T-helper 17 cell (primary cell): ENCODE data around the gene SPP1. TPM values are rescaled to one million over a fixed set of nuclear protein-coding genes. Genes with fewer than 3 reads are reported as not detected.

ENCODE experiments used
- ATAC-seq: fragments of 150-1000 bp; cut with Tn5 transposase; 2 replicates; pipeline ENCODE4 v1.10.0; 2021; ENCODE audit warnings: mild to moderate bottlenecking, moderate library complexity
- DNase-seq, 3 donors: peaks; one replicate each; pipeline versions ENCODE4 v3.0.0 to v3.0.0-alpha.2; 2020 to 2021
- H3K9me3 ChIP-seq: one replicate; pipeline ENCODE4 v1.7.0; 2013; ENCODE audit warnings: low read length, mild to moderate bottlenecking; ENCODE audit not compliant: control insufficient read depth, poor library complexity, severe bottlenecking
- H3K27ac Mint-ChIP-seq: one replicate; pipeline ENCODE4 v1.8.0; 2022; ENCODE audit warnings: mild to moderate bottlenecking, moderate library complexity, mixed read lengths
- H3K27me3 Mint-ChIP-seq: one replicate; pipeline ENCODE4 v1.8.0; 2022; ENCODE audit warnings: mixed read lengths
- H3K36me3 Mint-ChIP-seq: one replicate; pipeline ENCODE4 v1.8.0; 2022; ENCODE audit warnings: low read depth, mixed read lengths
- H3K4me1 Mint-ChIP-seq: one replicate; pipeline ENCODE4 v1.8.0; 2022; ENCODE audit warnings: mild to moderate bottlenecking, mixed read lengths
- H3K4me3 Mint-ChIP-seq: one replicate; pipeline ENCODE4 v1.8.0; 2022; ENCODE audit warnings: mild to moderate bottlenecking, moderate library complexity, mixed read lengths
- total RNA-seq, 4 donors: library from RNA in 2 of 4; stranded (reverse) in 2 of 4; gene quantifications; one replicate each; pipeline ENCODE4 v1.2.3 and lab custom pipeline; 2022 to 2026

Gene SPP1
- total RNA-seq, 2 donors from 2014 or later: not detected

DNA sequence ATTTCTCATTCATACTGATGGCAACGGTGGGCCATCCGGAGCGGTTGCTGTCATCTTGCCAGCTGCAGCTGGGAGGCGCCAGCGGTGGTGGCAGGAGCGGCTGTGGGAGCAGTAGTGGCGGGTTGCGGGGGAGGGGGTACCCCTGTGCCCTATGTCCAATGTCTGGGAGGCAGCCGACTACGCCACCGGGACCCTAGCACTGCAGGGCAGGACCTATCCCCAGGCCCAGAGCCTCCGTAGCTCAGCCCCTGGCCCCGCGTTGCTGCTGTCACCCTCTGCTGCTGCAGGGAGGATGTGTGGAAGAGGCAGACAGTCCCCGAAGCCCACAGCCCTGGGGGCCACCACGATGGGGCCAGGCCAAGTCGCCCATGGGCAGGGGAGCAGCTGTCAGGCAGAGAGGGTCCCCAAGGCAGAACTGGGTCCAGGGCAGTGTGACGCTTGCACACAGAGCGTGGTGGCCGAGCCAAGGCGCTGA is 10.0 kb upstream of the SPP1 start:
- ATAC-seq (no peak), DNase-seq (no peak)
- H3K27me3 Mint-ChIP-seq: peaks cover 34% of the 10 kb centered on the region
- no peaks in the 10 kb centered on the region for H3K36me3 Mint-ChIP-seq
- H3K9me3 ChIP-seq: no peaks in the 10 kb centered on the region
- H3K4me3 Mint-ChIP-seq: no peak overlapping the region
- no peak overlapping the region for H3K27ac Mint-ChIP-seq
- no peaks in the 10 kb centered on the region for H3K4me1 Mint-ChIP-seq

DNA sequence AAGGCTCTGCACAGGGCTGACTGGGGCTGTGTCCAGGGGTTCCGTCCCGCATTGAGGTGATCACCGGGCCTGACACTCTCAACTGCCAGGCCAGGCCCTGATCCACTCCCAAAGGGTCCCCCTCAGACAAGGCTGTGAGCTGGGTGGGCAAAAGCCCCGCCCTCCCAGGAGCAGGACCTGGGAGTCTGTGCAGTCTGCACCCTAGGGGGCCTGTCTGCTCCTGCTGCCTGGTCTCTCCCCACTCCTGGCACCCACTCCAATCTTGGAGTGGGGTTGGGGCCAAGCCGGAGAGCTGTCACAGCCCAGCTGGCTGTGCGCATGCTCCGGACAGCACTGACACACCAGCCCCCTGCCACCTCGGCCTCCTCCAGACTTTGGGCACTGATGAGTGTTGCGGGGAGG is 9.4 kb upstream of the SPP1 start:
- ATAC-seq: no peak

DNA sequence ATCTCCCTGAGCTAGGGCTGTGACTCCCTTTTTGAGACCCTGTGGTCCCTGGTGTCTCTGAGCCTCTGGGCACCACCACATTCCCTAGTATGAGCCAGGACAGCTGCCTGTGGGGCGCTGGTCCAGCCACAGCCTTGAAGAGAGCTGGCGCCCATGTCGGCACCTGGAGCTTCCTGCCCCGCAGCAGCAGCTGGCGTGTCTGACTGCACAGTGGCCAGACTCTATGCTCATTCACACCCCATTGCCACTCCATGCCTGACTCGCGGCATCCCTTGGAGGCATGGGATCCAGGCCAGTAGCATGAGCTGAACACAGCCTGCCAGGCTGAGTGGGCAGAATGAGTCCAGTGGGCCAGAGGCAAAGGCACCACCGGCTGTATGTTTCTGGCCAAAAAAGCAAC is 8.3 kb upstream of the SPP1 start:
- Mint-ChIP-seq H3K4me3 (no peak overlapping the region), H3K36me3 (no peaks in the 10 kb centered on the region), H3K4me1 (no peaks in the 10 kb centered on the region), H3K27ac (no peak overlapping the region), H3K27me3 (peaks cover 45% of the 10 kb centered on the region)
- DNase-seq (no peak), ATAC-seq (no peak)
- no peaks in the 10 kb centered on the region for H3K9me3 ChIP-seq

More for the DNA sequence above, 9.4 kb upstream of the SPP1 start:
- Mint-ChIP-seq H3K27me3 (peaks cover 36% of the 10 kb centered on the region), H3K36me3 (no peaks in the 10 kb centered on the region), H3K4me1 (no peaks in the 10 kb centered on the region), H3K27ac (no peak overlapping the region), H3K4me3 (no peak overlapping the region)
- DNase-seq: no peak
- H3K9me3 ChIP-seq: no peaks in the 10 kb centered on the region

DNA sequence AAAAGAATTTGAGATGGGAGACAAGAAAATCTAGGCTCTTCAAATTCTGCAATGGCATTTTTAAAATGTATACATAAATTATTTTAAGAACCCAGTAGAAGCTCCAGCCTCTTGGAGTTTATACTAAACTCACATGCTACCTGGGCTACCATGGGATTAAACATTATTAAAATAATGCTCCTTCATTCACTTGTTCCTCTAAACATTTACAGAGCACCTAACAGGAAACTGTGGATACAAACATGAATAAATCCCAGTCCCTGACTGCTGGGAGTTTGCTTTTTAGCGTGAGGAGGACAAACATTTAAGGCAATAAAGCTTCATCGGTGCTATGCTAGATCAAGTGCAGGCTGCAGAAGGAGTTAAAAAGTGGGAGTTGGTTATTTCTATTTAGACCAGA is 5.4 kb upstream of the SPP1 start:
- Mint-ChIP-seq H3K36me3 (no peaks in the 10 kb centered on the region), H3K27ac (no peak overlapping the region), H3K27me3 (peaks cover 69% of the 10 kb centered on the region), H3K4me3 (no peak overlapping the region), H3K4me1 (no peaks in the 10 kb centered on the region)
- DNase-seq (no peak), ATAC-seq (no peak)
- H3K9me3 ChIP-seq: no peaks in the 10 kb centered on the region

DNA sequence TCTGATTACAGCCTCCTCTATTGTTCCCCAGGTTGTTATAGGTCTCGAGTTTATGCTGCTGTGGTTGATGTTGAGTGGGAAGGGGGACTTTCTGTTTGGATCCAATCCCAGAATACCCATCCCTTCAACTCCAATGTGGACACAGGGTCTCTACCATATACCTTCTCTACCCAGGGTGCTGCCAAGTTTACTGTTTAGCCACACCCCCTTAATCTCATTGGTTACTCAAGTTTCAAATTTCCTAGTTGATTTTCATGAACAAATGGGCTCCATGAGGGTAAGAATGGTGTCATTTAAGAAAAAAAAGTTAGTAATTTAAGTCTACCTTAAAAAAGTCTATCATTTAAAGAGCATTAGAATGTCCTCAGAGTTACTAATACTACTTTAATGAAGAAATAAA is 3.6 kb upstream of the SPP1 start:
- Mint-ChIP-seq H3K36me3 (no peaks in the 10 kb centered on the region), H3K4me3 (no peak overlapping the region), H3K27ac (no peak overlapping the region), H3K4me1 (peaks cover 4% of the 10 kb centered on the region), H3K27me3 (peaks cover 72% of the 10 kb centered on the region)
- H3K9me3 ChIP-seq: no peaks in the 10 kb centered on the region
- ATAC-seq: no peak
- no peak for DNase-seq

DNA sequence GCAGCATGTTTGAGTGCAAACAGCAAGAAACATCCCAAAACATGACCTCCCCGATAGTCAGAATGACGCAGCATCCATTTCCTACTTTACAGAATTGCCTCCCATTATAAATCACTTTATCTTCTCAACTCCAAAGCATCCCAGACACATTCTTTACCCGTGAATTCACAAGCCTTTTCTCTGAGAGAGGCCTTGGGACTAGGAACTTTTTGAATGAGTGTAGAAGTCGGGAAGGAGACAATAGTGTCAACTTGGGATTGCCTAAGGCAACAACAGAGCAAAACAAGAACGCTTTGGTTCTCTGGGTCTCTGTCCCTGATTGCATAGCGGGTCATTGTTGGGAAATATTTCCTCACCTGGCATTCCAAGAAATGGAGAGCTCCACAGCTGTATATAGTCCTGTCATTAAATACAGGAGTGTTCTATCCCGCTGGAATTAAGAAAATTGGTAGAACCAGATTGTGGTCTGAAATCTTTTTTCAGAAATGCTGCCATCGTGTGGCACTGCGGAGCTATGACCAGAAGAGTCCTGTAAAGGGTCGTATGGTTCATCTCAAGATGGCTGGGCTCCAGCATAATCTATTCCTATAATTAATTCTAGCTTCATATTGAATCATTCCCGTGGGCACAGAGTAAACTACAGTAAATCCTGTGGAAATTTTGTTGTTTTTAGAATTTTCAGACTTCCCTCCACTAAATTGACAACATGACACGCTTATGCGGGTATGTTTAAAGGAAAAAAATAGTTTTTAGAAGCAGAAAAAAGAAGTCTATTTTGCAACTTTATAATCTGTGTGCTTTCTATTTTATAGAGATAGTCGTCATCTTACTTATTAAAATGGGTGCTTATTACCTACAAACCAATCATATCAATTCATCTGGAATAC is 2.0 kb upstream of the SPP1 start:
- H3K27me3 Mint-ChIP-seq: peaks cover 64% of the 10 kb centered on the region
- DNase-seq: peak in 1 of 3 donors; percentile 11
- peaks cover 4% of the 10 kb centered on the region for H3K4me1 Mint-ChIP-seq
- no peak overlapping the region for H3K27ac Mint-ChIP-seq
- ATAC-seq: peak; percentile 73
- no peaks in the 10 kb centered on the region for H3K9me3 ChIP-seq
- no peaks in the 10 kb centered on the region for H3K36me3 Mint-ChIP-seq
- no peak overlapping the region for H3K4me3 Mint-ChIP-seq

DNA sequence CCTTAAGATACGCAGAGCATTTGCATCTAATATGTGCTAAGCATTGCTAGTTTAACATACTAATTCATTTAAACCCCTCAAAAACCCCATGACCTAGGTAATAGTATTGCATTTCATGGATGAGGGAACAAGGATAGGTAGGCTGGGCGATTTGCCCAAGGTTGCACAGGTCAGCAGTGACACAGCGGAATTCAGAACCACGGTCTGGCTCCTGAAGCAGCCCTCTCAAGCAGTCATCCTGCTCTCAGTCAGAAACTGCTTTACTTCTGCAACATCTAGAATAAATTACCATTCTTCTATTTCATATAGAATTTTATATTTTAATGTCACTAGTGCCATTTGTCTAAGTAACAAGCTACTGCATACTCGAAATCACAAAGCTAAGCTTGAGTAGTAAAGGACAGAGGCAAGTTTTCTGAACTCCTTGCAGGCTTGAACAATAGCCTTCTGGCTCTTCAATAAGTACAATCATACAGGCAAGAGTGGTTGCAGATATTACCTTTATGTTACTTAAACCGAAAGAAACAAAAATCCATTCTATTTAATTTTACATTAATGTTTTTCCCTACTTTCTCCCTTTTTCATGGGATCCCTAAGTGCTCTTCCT is 555 bp upstream of the SPP1 start:
- Mint-ChIP-seq H3K27ac (no peak overlapping the region), H3K36me3 (no peaks in the 10 kb centered on the region), H3K4me3 (no peak overlapping the region), H3K4me1 (peaks cover 4% of the 10 kb centered on the region), H3K27me3 (peaks cover 60% of the 10 kb centered on the region)
- no peak for DNase-seq
- ATAC-seq: no peak
- H3K9me3 ChIP-seq: no peaks in the 10 kb centered on the region

DNA sequence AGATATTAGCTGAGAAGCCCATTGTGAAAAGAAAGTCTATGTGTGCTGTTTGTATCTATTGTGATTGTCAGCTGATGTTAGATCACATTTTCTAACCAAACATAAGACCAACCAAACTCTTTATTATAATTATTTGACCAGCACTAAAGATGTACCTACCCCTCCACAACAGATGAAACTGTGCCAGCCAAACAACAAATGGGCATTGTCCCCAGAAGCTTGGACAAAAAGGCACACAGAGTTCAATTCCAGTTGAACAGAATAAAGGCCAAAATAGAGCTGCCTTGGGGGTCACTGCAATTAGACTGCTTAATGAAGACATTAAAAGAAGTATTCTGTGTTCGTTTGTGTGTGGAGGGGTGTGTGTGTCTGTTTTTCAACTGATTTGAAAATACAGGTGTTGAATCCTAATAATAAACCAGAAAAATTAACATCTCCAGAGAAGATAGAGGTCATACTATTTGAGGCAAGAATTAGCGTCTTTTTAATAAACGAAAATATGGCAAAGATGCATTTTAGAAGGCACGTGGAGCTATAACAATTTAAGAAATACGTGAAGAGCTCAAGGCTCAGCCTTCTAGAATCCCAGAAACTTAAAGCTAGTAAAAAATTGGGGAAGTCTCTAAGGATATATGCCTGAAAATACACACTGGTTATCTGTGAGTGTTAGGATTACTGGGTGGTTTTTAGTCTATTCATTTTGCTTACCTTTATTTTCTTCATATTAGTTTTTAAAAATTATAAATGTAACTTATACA is 2.2 kb downstream of the SPP1 start:
- ATAC-seq: no peak
- no peak overlapping the region for H3K27ac Mint-ChIP-seq
- H3K9me3 ChIP-seq: no peaks in the 10 kb centered on the region
- peaks cover 4% of the 10 kb centered on the region for H3K4me1 Mint-ChIP-seq
- peaks cover 48% of the 10 kb centered on the region for H3K27me3 Mint-ChIP-seq
- H3K36me3 Mint-ChIP-seq: no peaks in the 10 kb centered on the region
- H3K4me3 Mint-ChIP-seq: no peak overlapping the region
- no peak for DNase-seq

DNA sequence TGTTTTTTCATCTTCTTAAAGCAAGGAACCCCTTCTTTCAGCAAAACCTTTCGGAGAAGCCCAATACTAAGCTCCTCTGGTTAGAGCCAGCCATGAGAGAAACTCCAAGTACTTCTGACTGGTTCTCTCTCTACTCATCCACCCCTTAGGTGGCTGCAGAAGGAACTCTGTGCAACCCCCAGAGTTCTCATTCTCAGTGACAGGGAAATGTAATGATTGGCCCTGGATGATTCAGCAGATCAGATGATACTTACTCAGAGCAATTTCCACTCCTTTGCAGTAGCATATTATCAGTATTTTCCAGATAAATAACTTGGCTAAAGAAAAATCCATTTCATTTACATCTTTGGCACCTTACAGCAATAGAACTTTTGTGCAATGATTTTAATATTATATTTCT is 3.2 kb downstream of the SPP1 start:
- peaks cover 4% of the 10 kb centered on the region for H3K4me1 Mint-ChIP-seq
- ATAC-seq (no peak), DNase-seq (no peak)
- no peaks in the 10 kb centered on the region for H3K36me3 Mint-ChIP-seq
- no peak overlapping the region for H3K27ac Mint-ChIP-seq
- H3K9me3 ChIP-seq: no peaks in the 10 kb centered on the region
- peaks cover 44% of the 10 kb centered on the region for H3K27me3 Mint-ChIP-seq
- no peak overlapping the region for H3K4me3 Mint-ChIP-seq

DNA sequence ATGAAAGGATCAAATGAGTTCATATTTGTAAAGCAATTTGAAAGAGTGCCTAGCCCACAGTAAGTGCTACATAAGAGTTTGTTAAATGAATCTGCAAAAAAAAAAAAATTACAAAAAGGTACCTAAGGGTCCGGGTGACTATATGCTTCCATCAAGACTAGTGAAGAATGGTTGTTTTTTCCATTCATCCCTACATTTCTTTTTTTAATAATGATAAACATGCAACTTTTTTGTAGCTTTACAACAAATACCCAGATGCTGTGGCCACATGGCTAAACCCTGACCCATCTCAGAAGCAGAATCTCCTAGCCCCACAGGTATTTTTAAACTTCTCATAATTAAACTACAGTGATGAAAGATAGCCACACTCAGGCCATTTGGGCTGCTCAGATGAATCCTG is 4.3 kb downstream of the SPP1 start:
- no peak overlapping the region for H3K4me3 Mint-ChIP-seq
- no peak overlapping the region for H3K27ac Mint-ChIP-seq
- no peak for ATAC-seq
- DNase-seq: no peak
- no peaks in the 10 kb centered on the region for H3K9me3 ChIP-seq
- peaks cover 4% of the 10 kb centered on the region for H3K4me1 Mint-ChIP-seq
- H3K36me3 Mint-ChIP-seq: no peaks in the 10 kb centered on the region
- H3K27me3 Mint-ChIP-seq: peaks cover 44% of the 10 kb centered on the region

DNA sequence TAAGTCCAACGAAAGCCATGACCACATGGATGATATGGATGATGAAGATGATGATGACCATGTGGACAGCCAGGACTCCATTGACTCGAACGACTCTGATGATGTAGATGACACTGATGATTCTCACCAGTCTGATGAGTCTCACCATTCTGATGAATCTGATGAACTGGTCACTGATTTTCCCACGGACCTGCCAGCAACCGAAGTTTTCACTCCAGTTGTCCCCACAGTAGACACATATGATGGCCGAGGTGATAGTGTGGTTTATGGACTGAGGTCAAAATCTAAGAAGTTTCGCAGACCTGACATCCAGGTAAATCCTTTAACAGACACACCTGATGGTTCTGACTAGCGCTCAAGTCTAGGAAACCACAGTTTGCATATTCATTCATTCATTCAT is 6.0 kb downstream of the SPP1 start:
- Mint-ChIP-seq H3K27ac (no peak overlapping the region), H3K4me1 (peaks cover 3% of the 10 kb centered on the region), H3K27me3 (peaks cover 45% of the 10 kb centered on the region), H3K36me3 (peaks cover 3% of the 10 kb centered on the region), H3K4me3 (no peak overlapping the region)
- ATAC-seq: no peak
- H3K9me3 ChIP-seq: peaks cover 3% of the 10 kb centered on the region
- no peak for DNase-seq

DNA sequence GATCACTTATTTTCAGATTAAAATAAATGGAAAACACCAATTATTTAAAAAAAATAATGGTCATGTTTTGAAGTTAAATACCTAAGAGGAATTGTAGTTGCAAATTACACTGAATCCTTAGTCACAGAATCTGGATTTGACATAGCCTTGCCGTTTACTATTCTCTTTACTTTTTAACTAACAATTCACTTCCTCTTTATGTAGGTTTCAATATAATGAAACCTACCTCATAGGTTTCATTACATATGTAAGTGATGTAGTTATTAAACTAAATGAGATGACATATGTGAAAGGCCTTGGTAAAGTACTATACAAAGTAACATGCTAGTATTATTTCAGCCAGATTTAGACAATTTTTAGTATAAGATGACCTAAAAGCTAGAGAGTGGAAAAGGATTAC is 6.5 kb downstream of the SPP1 start:
- peaks cover 3% of the 10 kb centered on the region for H3K9me3 ChIP-seq
- no peak overlapping the region for H3K4me3 Mint-ChIP-seq
- no peak overlapping the region for H3K27ac Mint-ChIP-seq
- DNase-seq (no peak), ATAC-seq (no peak)
- peaks cover 3% of the 10 kb centered on the region for H3K4me1 Mint-ChIP-seq
- peaks cover 45% of the 10 kb centered on the region for H3K27me3 Mint-ChIP-seq
- H3K36me3 Mint-ChIP-seq: peaks cover 3% of the 10 kb centered on the region

DNA sequence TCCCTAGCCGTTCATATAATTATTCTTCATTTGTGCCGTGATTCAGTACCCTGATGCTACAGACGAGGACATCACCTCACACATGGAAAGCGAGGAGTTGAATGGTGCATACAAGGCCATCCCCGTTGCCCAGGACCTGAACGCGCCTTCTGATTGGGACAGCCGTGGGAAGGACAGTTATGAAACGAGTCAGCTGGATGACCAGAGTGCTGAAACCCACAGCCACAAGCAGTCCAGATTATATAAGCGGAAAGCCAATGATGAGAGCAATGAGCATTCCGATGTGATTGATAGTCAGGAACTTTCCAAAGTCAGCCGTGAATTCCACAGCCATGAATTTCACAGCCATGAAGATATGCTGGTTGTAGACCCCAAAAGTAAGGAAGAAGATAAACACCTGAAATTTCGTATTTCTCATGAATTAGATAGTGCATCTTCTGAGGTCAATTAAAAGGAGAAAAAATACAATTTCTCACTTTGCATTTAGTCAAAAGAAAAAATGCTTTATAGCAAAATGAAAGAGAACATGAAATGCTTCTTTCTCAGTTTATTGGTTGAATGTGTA is 7.0 kb downstream of the SPP1 start:
- DNase-seq (no peak), ATAC-seq (no peak)
- H3K4me3 Mint-ChIP-seq: no peak overlapping the region
- peaks cover 45% of the 10 kb centered on the region for H3K27me3 Mint-ChIP-seq
- H3K9me3 ChIP-seq: peaks cover 3% of the 10 kb centered on the region
- H3K36me3 Mint-ChIP-seq: peaks cover 3% of the 10 kb centered on the region
- no peak overlapping the region for H3K27ac Mint-ChIP-seq
- peaks cover 3% of the 10 kb centered on the region for H3K4me1 Mint-ChIP-seq
